Fibroblast of skin of left quadriceps (primary cell): ENCODE measurements around the gene SH3RF3.
"Not testable (repeated sequence)": the region's sequence is repeated elsewhere in the genome, so short reads cannot be mapped to it uniquely, and the experiment has no call there.

ENCODE experiments used
- DNase-seq, 2 experiments: peaks; one replicate each; pipeline ENCODE4 v3.0.0-alpha.2; 2013; ENCODE audit warnings: low read depth in 2 of 2

Gene SH3RF3

DNA sequence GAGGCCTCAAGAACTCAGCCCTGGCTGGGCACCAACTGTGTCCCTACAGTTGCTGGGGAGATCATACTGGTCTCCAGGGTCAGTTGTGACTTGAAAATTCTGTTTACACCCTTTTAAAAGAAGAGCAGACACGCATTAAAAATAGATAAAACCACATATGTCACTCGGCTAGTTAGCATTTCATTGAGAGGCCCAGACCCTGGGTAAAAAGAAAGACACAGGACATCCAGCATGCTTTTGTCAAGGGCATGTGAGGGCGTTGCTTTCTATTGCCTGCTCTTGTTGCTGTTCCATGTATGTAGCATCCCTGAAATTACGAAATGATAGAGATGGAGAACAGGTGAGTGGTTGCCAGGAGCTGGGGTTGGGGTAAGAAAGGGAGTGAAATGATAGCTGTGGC is 390.5 kb downstream of the SH3RF3 start:
- no peak for DNase-seq

DNA sequence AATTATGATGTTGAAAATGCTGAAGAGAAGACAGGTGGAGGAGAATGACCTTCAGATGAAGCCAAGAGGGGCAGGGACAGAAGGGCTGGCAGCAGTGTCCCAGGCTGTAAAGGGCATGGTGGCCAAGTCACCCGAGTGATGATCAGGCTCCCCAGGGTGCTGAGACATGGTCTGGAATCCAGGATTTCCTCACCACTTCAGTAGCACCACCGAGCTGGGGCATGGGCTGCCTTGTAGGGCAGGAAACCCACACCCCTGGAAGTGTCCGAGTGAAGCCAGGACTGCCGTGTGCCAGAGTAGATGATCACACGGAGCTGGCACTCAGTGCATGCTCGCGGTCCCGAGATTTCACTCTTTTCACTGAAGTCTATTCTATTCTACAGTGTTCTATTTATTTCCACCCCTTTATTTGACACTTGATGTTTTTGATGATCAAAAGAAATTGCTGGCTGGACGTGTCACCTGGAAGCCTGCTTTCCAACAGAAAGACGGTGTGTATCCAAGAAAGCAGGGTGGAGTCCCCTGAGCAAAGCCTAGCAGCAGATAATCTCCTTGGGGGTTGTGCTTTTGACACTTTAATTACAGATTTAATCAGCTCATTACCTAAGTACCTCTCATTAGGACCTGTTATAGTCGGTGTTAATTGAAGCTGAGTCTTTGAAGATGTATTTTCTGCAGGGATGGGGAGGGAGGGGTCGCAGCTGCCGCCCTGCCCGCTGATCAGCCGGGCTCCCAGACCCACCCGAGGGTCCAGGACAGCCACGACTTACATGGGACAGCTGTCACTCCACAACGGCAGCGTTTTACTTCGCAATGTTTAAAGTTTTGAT is 392.4 kb downstream of the SH3RF3 start:
- no peak for DNase-seq

DNA sequence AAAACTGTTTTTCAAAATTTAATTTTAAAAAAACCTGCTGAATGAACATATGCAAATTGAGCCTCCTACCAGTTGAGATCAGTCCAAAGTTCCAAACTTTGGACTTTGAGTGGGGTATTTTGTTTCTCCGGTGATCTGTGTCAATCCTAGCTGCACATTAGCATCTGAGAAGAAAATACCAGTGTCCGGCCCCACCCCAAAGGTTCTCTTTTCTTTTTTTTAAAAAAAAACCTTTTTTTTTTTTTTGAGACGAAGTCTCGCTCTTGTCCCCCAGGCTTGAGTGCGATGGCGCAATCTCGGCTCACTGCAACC is 393.0 kb downstream of the SH3RF3 start:
- no peak for DNase-seq

DNA sequence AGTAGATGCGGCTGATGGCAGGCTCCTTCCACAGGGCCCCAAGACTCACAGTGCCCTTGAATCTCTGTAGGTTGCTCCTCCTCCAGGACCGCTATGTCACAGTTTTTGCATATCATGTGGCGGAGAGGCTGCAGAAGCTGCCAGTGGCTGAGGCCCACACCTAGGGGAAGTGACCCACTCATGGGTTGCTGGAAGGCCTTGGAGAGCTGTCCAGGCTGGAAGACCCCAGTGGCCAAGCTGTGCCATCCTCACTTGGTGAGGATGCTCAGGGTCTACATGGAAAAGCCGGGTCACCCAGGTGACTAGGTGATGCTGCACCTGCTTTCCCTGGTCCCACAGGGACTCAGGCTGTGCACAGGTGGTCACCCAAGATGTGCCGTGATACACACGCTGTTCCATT is 394.1 kb downstream of the SH3RF3 start:
- DNase-seq, result no peak

DNA sequence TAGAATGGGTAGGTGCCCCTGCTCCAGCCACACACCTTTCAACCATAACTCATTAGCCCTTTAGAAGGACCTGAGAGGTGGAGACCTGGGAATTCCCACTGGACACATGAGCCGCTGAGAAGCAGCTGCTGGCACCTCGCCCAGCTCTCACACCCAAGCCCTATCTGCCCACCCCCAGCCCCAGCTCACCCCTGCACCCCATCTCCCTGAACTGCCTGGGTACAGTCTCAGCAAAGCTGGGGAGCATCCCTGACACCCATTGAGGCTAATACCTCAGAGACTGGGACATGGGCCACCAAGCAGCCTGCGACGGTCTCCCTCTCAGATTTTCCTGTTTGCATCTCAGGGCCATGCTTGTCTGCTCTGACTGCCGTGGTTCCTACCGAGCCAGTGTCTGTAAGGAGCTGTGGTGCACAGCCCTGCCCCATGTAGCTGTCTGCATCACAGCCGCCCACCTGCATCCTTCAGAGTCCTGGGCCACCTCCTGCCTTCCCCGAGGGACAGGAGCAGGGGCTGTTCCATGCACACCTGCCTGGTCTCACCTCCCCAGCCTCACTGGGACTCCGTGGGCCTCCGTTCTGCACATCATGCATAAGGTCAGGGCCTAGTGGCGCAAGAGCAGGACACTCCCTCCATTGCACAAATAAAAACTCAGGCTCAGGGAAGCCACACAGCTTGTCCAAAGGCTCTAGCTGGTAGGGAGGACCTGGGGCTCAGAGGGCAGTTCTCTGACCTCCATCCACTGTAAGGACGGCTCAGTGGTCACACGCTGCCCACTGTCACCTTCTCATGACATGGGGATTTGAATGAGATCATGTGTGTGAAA is 394.7 kb downstream of the SH3RF3 start:
- DNase-seq, result no peak

DNA sequence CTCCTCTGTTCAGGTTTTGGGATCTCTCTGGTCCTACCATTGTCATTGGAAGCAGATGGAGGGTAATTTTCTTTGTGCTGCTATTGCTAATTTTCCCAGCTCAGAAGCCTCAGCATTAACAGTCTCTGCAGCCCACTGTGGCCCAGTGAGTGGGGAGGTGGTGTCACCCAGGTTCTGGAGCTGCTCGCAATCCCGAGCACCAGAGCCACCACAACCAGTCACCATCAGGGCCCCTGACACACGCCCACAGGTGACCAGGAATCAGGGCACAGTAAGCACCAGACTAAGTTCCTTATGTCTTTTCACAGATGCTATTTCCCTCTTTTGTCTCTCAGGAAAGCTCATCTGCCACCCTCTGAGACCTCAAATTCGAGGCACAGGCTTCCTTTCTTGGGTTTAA is 396.8 kb downstream of the SH3RF3 start:
- DNase-seq, result no peak

DNA sequence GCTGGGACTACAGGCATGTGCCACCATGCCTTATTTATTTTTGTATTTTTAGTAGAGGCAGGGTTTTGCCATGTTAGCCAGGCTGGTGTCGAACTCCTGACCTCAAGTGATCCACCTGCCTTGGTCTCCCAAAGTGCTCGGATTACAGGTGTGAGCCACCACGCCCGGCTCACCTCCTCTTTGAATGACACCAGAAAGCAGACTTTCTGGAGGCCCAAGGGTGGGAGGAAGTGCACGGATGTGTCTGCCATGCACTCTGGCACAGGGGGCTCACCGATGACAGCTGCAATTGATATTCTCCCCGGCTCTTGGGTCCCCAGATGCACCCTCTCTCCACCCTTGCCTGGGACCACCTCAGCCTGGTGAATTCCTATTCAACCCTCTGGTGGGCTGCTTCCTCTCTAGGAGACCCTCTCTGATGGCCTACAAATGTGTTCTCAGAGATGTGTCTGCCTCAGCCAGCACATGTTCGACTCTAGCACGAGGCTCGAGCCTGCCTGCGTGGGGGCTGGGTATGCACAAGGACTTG is 397.5 kb downstream of the SH3RF3 start:
- no peak for DNase-seq

DNA sequence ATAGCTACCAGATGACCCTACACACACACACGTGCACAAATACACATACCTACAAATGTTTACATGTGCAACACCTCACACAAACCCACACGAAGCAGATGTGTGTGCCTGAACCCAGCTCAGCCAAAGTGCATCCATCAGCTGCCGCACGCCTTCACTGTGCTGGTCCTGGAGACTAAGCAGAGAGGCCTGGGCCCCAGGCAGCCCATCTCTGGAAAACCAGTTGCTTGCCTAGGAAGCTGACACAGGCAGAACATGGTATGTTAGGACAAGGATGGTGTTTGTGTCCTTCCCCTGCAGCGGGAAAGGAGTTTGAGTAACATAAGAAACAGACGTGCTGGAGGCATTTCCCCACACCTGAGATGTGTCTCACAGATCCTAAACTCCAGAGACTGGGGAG is 398.1 kb downstream of the SH3RF3 start:
- DNase-seq, result no peak

DNA sequence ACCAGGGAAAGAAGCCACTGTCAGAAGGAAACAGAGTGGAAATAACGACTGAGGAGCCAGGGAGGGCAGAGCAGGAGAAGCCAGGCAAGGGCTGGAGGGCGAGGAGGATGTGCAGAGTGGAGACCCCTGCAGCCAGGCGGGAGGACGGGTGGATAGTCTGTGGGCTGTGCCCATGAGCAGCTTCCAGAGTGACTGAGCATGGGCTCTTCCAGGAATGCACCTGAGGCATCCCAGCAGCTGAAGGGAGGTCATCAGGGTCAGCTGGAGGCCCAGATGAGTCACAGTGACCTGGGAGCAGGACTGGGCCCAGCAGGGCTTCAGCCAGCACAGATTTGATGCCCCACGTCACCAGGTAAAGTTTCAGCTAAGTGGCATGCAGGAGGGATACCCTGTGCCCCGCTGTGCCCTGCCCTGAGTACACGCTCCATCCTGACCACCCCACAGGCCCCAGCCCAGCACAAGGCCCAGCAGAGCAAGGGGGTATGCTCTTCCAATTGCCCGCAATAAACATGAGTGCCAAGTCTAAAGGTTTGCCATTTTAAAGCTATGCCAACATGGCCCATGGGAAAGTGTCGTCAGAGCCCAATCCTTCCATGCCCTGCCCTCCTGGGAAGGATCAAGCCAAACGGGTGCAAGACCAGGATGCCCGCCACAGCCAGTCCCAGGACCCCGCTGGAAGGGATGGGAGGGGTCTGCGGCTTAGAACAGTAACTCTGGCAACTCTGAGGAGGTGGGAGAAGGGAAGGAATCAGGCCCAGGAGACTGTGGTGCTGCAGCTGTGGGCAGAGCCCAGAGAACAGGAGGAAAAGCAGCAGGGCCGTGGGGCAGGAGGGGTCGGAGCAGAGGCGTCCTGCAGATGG is 399.1 kb downstream of the SH3RF3 start:
- DNase-seq, result no peak

DNA sequence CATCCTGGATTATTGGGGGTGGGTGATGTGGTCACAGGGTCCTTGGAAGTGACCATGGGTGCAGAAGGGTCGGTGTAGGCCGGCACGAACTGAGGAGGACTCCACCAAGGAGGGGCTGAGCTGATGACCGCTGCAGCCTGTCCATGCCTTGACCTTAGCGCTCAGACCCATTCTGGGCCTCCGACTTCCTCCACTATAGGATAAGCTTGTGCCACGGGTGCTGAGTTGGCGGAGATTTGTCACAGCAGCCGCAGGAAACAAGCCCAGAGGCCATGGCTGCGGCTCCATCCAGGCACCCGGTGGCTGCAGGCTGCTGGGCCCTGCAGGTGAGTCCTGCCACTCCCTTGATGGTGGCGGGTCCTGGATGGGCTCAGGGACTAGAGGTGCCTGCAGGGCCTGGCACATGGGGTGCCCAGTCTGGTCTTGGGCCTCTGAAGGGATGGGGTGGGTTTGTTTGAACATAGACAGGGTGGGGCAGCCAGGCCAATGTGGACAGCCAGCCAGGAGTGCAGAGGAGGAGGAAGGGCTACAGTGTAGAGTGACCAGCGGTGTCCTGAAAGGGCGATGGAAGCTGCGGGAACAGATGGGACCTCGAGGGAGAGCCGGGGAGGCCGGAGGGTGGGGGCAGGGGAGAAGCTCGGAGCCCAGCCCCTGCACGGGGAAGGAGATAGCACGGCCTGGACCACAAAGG is 400.0 kb downstream of the SH3RF3 start:
- no peak for DNase-seq

DNA sequence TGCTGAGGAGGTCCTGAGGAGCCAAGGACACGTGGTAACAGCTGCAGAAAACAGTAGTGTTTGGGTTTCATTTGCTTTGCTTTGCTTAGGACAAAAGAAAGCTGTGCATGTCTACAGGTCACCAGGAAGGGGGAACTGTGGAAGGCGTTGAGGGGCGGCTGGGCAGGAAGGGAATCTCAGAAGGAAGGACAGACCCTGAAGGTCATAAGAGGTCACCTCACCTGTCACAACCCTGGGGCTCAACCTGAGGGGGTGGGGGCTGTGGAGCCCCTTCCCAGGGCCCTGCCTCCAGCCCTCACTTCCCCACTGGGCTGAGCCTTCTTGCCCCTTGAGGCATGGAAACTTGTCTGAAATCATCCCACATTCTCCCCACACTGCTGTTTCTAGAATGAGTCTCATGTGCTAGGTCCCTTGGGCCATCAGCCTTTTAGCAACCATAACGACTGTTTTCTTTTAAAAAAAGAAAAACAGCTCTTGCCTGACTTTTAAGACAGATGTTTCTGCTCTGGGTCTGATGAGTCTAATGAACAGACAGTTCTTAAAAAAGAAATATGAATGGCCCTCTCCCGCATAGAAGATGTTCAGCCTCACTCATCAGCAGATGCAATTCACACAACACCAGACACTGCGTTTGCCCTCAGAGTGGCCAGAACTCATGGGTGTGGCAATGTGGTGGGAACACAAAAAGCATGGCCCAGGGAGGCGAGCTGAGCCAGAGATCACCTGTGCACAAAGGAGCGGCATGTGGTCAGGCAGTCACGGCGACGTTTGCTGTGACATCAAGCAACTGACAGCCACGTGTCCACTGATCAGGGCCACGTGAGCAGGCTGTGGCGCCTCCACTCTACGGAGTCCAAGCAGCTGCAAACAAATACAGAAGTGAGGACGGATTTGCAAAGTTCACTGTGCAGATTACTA is 400.8 kb downstream of the SH3RF3 start:
- DNase-seq, result no peak

DNA sequence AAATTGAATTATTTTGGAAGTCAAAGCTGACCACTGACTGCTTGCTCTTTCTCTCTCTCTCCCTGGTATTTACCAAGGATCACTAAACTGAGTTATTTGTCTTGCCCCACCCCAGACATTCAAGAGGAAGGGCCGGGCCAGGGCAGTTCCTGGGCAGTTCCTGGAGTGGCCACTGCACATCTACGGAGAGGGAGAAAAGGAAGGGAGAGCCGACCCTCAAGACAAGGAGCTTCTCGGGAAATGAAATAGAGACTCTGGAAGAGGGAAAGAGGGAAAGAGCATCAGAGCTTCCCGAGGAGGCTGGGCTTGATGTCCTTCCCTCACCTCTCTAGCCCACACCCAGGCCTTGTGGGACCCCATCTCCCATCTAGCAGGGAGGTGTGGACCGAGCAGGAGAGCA is 401.7 kb downstream of the SH3RF3 start:
- no peak for DNase-seq

DNA sequence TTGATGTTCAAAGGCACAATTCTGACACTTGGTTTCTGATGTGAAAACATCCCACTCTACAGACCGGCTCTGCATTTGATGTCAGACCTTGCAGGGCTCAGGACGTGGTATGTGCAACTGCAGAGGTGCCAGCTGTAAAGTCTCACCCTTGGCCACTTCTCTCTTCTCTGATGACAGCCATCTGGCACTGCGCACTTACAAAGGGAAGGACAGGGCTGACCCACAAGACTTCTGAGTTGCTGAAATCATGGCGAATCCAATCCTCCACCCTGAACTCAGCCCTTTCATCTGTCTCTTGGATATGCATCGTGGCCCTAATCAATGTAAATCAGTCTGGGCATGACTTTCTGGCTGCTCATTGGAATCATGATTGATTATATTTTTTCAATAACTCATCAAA is 402.2 kb downstream of the SH3RF3 start:
- no peak for DNase-seq

DNA sequence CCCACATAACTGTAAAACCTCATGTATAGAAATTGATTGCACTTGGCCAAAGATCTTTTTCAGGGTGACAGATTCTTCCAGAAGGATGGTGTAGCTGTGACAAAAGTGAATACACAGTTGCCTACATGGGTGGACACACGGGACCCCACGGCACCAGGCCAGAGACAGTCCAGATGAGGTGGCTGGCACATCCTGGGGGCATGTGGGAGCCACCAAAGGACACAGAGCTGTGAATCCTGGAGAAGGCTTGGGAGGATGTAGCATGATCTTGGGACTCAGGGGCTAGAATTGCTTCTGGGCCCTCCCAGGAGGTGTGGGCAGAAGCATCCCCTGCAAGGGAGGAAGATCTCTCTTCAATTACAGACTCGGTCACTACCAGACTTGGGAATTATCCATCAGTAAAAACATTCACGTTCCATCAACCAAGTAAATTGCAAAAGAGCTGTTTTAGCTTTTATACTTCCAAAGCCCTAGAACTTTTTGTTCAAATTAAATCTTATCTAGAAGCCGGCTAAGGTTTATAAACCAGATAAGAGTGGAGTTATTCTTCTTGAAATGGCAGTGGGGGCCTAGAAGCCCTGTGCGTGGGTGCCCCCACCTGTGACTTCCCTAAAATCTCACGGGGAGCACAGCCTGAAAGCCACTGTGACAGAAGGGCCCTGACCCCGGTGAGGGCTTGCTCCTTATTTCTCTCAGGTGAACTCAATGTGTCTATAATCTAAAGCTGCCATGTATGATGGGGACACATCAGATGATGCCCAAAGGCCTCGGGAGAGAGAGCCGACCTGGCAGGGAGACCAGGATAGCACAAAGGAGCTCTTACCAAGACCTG is 403.1 kb downstream of the SH3RF3 start:
- DNase-seq, result no peak

DNA sequence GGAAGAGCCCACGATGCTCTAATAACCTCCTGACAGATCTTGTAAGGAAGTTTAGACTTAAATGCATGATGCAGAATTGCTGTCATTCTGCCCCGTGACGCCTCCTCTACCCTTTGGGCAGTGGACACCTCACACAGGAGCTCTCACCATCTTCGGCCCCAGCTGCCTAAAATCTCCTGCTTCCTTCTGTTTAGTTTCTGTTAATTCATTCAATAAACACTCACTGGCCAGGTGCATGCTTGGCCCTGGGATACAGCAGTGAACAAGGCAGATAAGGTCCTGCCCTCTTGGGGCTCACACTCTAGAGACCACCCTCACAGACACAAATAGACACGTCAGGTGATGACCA is 403.7 kb downstream of the SH3RF3 start:
- no peak for DNase-seq

DNA sequence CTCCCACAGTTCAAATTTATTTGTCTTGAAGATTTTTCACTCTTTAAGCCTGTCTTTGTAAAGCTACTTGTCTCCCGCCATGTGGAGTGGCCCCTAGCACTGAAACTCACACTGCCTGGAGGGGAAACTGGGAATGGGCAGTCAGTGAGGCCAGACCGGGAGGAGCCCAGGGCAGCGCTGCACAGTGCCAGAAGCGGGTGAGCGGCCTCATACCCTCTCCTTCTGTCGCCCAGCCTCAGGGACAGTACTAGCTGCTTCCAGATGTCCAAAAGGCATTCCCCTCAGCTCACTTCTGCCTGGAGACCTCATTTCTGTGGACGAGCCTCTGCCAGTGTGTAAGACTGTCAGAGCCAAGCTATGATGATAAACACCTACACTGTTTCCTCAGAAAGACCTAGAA is 404.8 kb downstream of the SH3RF3 start:
- no peak for DNase-seq

DNA sequence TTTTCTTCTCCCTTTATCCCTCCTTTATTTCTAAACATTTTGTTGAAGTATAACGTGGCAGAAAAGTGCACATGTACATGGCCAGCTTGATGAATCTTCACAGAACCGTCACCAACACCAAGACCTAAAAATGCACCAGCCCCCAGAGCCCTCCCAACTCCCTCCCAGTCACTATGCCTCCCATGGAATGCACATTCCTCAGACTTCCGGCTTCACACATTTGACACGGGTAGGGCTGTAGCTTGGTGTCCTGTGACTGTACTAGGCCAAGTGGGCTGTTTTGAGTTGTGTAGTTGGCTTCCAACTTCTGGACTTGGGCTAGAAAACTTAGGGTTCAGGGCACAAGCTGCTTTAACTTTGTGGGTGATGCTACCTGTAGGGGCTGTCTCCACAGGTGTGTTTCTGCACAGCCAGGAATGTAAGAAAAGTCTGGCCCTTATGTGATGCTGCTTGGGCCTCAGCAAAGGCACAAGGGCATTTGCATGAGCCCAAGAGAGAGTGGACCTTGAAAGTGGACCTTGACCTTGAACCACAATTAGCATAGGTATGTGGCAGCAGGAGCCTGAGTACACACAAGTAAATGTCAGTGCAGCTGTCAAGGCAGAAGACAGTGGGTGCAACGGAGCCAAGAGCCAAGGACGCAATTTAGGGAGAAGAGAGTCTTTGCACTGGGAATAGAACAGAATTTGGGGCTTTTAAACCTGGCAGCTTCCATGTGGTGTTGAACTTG is 406.4 kb downstream of the SH3RF3 start:
- DNase-seq, result no peak

DNA sequence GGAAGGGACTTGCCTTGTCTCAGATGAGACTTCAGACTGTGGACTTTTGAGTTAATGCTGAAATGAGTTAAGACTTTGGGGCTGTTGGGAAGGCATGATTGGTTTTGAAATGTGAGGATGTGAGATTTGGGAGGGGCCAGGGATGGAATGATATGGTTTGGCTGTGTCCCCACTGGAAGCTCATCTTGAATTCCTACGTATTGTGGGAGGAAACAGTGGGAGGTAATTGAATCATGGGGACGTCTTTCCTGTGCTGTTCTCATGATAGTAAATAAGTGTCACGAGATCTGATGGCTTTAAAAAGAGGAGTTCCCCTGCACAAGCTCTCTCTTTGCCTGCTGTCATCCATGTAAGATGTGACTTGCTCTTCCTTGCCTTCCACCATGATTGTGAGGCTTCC is 407.6 kb downstream of the SH3RF3 start:
- not testable (repeated sequence) for DNase-seq
